H9 (cell line): Measurements from ENCODE around the gene ANKRD42. TPM values are rescaled to one million over a fixed set of nuclear protein-coding genes. Genes with fewer than 3 reads are reported as not detected.

Experiments used
- DNase-seq: peaks from one replicate; pipeline ENCODE4 v3.0.0-alpha.2; 2017
- H2AFZ ChIP-seq: one replicate; pipeline ENCODE4 v1.6.1; 2013; ENCODE audit warnings: mild to moderate bottlenecking, low read length, control low read depth, moderate library complexity
- H2AK5ac ChIP-seq: 2 replicates; pipeline ENCODE4 v1.6.1; 2013; ENCODE audit warnings: low read length, control low read depth, mixed read lengths; ENCODE audit not compliant: insufficient read length
- H2BK120ac ChIP-seq: one replicate; pipeline ENCODE4 v1.6.1; 2013; ENCODE audit warnings: low read depth, mild to moderate bottlenecking, low read length, control low read depth, inconsistent platforms; ENCODE audit not compliant: poor library complexity, severe bottlenecking
- H2BK12ac ChIP-seq: 2 replicates; pipeline ENCODE4 v1.6.1; 2013; ENCODE audit warnings: low read length, control low read depth, mixed read lengths, low read depth; ENCODE audit not compliant: insufficient read length
- H2BK15ac ChIP-seq: 2 replicates; pipeline ENCODE4 v1.6.1; 2013; ENCODE audit warnings: low read depth, low read length, control low read depth
- H2BK20ac ChIP-seq: one replicate; pipeline ENCODE4 v1.6.1; 2013; ENCODE audit warnings: low read depth, mild to moderate bottlenecking, low read length, control low read depth, inconsistent platforms; ENCODE audit not compliant: poor library complexity, severe bottlenecking
- H2BK5ac ChIP-seq: 2 replicates; pipeline ENCODE4 v1.6.1; 2013; ENCODE audit warnings: low read length, control low read depth, mixed read lengths; ENCODE audit not compliant: insufficient read length
- H3K14ac ChIP-seq: 2 replicates; pipeline ENCODE4 v1.6.1; 2013; ENCODE audit warnings: low read length, control low read depth; ENCODE audit not compliant: insufficient read depth
- H3K18ac ChIP-seq: 2 replicates; pipeline ENCODE4 v1.6.1; 2013; ENCODE audit warnings: low read depth, mild to moderate bottlenecking, mixed read lengths, low read length, control low read depth; ENCODE audit not compliant: insufficient read length
- H3K23ac ChIP-seq: 2 replicates; pipeline ENCODE4 v1.6.1; 2013; ENCODE audit warnings: low read length, control low read depth, mixed read lengths, low read depth; ENCODE audit not compliant: insufficient read length
- H3K23me2 ChIP-seq: 2 replicates; pipeline ENCODE4 v1.6.1; 2013; ENCODE audit warnings: low read depth, mild to moderate bottlenecking, mixed read lengths, low read length, control low read depth; ENCODE audit not compliant: insufficient read length, poor library complexity, severe bottlenecking
- H3K27ac ChIP-seq: 2 replicates; pipeline ENCODE4 v1.5.1; 2013; ENCODE audit warnings: low read length, control low read depth, mixed read lengths, low read depth; ENCODE audit not compliant: insufficient read length
- H3K27me3 ChIP-seq: 2 replicates; pipeline ENCODE4 v1.6.1; 2013; ENCODE audit warnings: low read length, control low read depth, inconsistent platforms; ENCODE audit not compliant: insufficient read depth
- H3K4ac ChIP-seq: 2 replicates; pipeline ENCODE4 v1.6.1; 2013; ENCODE audit warnings: low read depth, mild to moderate bottlenecking, control low read depth, inconsistent platforms, low read length, moderate library complexity
- H3K4me1 ChIP-seq: 2 replicates; pipeline ENCODE4 v1.6.1; 2013; ENCODE audit warnings: low read length, control low read depth, inconsistent platforms; ENCODE audit not compliant: insufficient read depth
- H3K4me2 ChIP-seq: 2 replicates; pipeline ENCODE4 v1.6.1; 2013; ENCODE audit warnings: low read length, control low read depth, mixed read lengths; ENCODE audit not compliant: insufficient read length, insufficient read depth
- H3K56ac ChIP-seq: 2 replicates; pipeline ENCODE4 v1.6.1; 2013; ENCODE audit warnings: low read depth, mild to moderate bottlenecking, mixed read lengths, low read length, control low read depth; ENCODE audit not compliant: insufficient read length
- H3K79me1 ChIP-seq: 2 replicates; pipeline ENCODE4 v1.6.1; 2013; ENCODE audit warnings: low read depth, mild to moderate bottlenecking, moderate library complexity, low read length, control low read depth, inconsistent platforms; ENCODE audit not compliant: insufficient read depth, poor library complexity, severe bottlenecking
- H3K79me2 ChIP-seq: 2 replicates; pipeline ENCODE4 v1.6.1; 2013; ENCODE audit warnings: low read length, control low read depth, inconsistent platforms; ENCODE audit not compliant: insufficient read depth
- H3K9ac ChIP-seq: 2 replicates; pipeline ENCODE4 v1.6.1; 2013; ENCODE audit warnings: low read length, control low read depth, mixed read lengths; ENCODE audit not compliant: insufficient read length; ENCODE audit errors: extremely low read depth
- H3K9me3 ChIP-seq: one replicate; pipeline ENCODE4 v1.6.1; 2013; ENCODE audit warnings: low read depth, low read length, inconsistent platforms; ENCODE audit not compliant: control insufficient read depth
- H3T11ph ChIP-seq: one replicate; pipeline ENCODE4 v1.6.1; 2013; ENCODE audit warnings: mild to moderate bottlenecking, low read length, control low read depth, inconsistent platforms
- H4K20me1 ChIP-seq: one replicate; pipeline ENCODE4 v1.6.1; 2013; ENCODE audit not compliant: control insufficient read depth, insufficient read length, insufficient read depth
- H4K5ac ChIP-seq: 2 replicates; pipeline ENCODE4 v1.6.1; 2013; ENCODE audit warnings: low read depth, mild to moderate bottlenecking, mixed read lengths, low read length, control low read depth; ENCODE audit not compliant: insufficient read length
- H4K8ac ChIP-seq: replicated peaks from 2 replicates; pipeline ENCODE4 v1.6.1; 2013; ENCODE audit warnings: low read length, control low read depth, mixed read lengths, low read depth; ENCODE audit not compliant: insufficient read length
- H4K91ac ChIP-seq: 2 replicates; pipeline ENCODE4 v1.6.1; 2013; ENCODE audit warnings: low read depth, mild to moderate bottlenecking, moderate library complexity, mixed read lengths, low read length, control low read depth; ENCODE audit not compliant: insufficient read length
- H3K27ac Mint-ChIP-seq, 3 experiments: 2 replicates in 2 of 3; 3 replicates in 1 of 3; pipeline ENCODE4 v1.8.0; 2020 to 2021; ENCODE audit warnings: mixed read lengths in 3 of 3, mild to moderate bottlenecking in 1 of 3, moderate library complexity in 1 of 3
- H3K27me3 Mint-ChIP-seq: 2 replicates; pipeline ENCODE4 v1.8.0; 2021; ENCODE audit warnings: low read depth, mild to moderate bottlenecking, moderate library complexity, mixed read lengths
- H3K36me3 Mint-ChIP-seq, 3 experiments: 2 replicates in 2 of 3; 3 replicates in 1 of 3; pipeline ENCODE4 v1.8.0; 2020 to 2021; ENCODE audit warnings: low read depth in 3 of 3, mixed read lengths in 3 of 3; ENCODE audit not compliant: insufficient read depth in 1 of 3
- H3K4me1 Mint-ChIP-seq, 2 experiments: 2 replicates each; pipeline ENCODE4 v1.8.0; 2020; ENCODE audit warnings: mixed read lengths in 2 of 2
- H3K4me3 Mint-ChIP-seq, 2 experiments: 2 replicates in 1 of 2; 3 replicates in 1 of 2; pipeline ENCODE4 v1.8.0; 2020 to 2021; ENCODE audit warnings: mild to moderate bottlenecking in 2 of 2, mixed read lengths in 2 of 2, moderate library complexity in 1 of 2
- H3K9me3 Mint-ChIP-seq, 2 experiments: 2 replicates in 1 of 2; 3 replicates in 1 of 2; pipeline ENCODE4 v1.8.0; 2020; ENCODE audit warnings: mild to moderate bottlenecking in 2 of 2, mixed read lengths in 2 of 2, moderate library complexity in 1 of 2
- WGBS: extraction: QIAGEN DNeasy Blood & Tissue Kit; methylation state at CpG from one replicate; pipeline ENCODE4 v1.1.7; 2013; ENCODE audit warnings: missing lambda C conversion rate, low lambda C conversion rate, mixed read lengths; ENCODE audit not compliant: insufficient read length; ENCODE audit errors: extremely low coverage; 5-methylcytosine and 5-hydroxymethylcytosine counted together
- total RNA-seq: library from RNA; stranded (reverse); gene quantifications from 2 replicates; pipeline ENCODE4 v1.2.1, GENCODE V29; 2021
- TF ChIP-seq, protein P1 (sequence below): fragments of 200-600 bp; sonication (generic); conservative IDR thresholded peaks from 3 replicates; pipeline ENCODE4 v1.8.0; 2021; ENCODE audit warnings: antibody characterized with exemption, mild to moderate bottlenecking

Gene ANKRD42
- total RNA-seq, 1 experiment from 2014 or later = 4.9 TPM

GRCh38 chr11:83220260-83220659, 26.7 kb downstream of the ANKRD42 start:
- Histone ChIP-seq H2BK5ac (no peak overlapping the region), H3K4me1 (no peaks in the 10 kb centered on the region), H3K9me3 (no peaks in the 10 kb centered on the region), H3K23me2 (no peaks in the 10 kb centered on the region), H3K9ac (no peak overlapping the region), H3K18ac (no peak overlapping the region), H4K20me1 (no peaks in the 10 kb centered on the region), H2BK15ac (no peak overlapping the region), H3K23ac (no peak overlapping the region), H3K4ac (no peak overlapping the region), H2BK120ac (no peak overlapping the region), H2AFZ (no peak overlapping the region), H3K79me2 (no peaks in the 10 kb centered on the region), H4K8ac (no peak overlapping the region), H3K14ac (no peak overlapping the region), H3K56ac (no peak overlapping the region), H3T11ph (no peak overlapping the region), H2BK20ac (no peak overlapping the region), H4K91ac (no peak overlapping the region), H2BK12ac (no peak overlapping the region), H4K5ac (no peak overlapping the region), H3K79me1 (no peaks in the 10 kb centered on the region), H3K27me3 (0 out of 2 replicates have a peak, but pooled peaks cover 2% of the 10 kb centered on the region), H2AK5ac (no peak overlapping the region), H3K27ac (no peak overlapping the region), H3K4me2 (no peak overlapping the region)
- no peaks in the 10 kb centered on the region for H3K9me3 Mint-ChIP-seq
- DNase-seq = no peak
- no peak overlapping the region for H3K27ac Mint-ChIP-seq
- no peaks in the 10 kb centered on the region; the same call in 1 of the 2 replicates for H3K27me3 Mint-ChIP-seq
- no peaks in the 10 kb centered on the region for H3K36me3 Mint-ChIP-seq
- WGBS = no CpG with 5 or more reads among the region's 10 CpGs
- no peak overlapping the region for H3K4me3 Mint-ChIP-seq
- TF ChIP-seq, protein P1, sequence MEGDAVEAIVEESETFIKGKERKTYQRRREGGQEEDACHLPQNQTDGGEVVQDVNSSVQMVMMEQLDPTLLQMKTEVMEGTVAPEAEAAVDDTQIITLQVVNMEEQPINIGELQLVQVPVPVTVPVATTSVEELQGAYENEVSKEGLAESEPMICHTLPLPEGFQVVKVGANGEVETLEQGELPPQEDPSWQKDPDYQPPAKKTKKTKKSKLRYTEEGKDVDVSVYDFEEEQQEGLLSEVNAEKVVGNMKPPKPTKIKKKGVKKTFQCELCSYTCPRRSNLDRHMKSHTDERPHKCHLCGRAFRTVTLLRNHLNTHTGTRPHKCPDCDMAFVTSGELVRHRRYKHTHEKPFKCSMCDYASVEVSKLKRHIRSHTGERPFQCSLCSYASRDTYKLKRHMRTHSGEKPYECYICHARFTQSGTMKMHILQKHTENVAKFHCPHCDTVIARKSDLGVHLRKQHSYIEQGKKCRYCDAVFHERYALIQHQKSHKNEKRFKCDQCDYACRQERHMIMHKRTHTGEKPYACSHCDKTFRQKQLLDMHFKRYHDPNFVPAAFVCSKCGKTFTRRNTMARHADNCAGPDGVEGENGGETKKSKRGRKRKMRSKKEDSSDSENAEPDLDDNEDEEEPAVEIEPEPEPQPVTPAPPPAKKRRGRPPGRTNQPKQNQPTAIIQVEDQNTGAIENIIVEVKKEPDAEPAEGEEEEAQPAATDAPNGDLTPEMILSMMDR = no peak
- H3K4me1 Mint-ChIP-seq = no peaks in the 10 kb centered on the region
